HG03064 (cell line): ENCODE measurements around the gene RNF182.
"Not testable (repeated sequence)": the region's sequence is repeated elsewhere in the genome, so short reads cannot be mapped to it uniquely, and the experiment has no call there.

Experiments used
- ATAC-seq: cut with Tn5 transposase; IDR thresholded peaks from one replicate; pipeline ENCODE4 v1.9.1; 2021; ENCODE audit warnings: low read depth; ENCODE audit not compliant: unreplicated experiment

The RNF182 gene

DNA sequence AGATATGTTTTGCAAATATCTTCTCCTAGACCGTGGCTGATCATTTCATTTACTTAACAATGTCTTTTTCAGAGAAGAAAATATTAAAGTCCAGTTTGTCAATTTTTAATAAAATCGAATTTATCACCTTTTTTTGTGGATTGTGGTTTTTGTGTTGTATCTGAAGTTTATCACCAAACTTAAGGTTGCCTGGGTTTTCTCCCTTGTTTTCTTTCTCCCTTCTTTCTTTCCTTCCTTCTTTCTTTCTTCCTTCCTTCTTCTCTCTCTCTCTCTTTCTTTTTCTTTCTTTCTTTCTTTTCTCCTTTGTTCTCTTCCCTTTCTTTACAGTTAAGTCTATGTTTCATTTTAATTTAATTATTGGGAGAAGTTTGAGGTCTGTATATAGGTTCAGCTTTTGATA is 68.7 kb downstream of the RNF182 start:
- ATAC-seq, result no peak

DNA sequence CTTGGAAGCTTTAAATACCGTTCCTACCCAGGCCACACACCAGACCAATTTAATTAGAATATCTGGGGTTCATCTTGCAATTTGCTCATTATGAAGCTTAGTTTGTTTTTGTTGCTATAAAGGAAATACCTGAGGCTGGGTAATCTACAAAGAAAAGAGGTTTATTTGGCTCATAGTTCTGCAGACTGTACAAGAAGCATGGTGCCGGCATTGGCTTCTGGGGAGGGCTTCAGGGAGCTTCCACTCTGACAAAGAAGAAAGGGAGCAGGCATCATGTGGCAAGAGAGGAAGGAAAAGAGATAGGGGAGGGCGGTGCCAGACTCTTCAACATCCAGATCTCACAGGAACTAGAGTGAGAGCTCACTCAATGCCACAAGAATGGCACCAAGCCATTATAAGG is 73.6 kb downstream of the RNF182 start:
- no peak for ATAC-seq

DNA sequence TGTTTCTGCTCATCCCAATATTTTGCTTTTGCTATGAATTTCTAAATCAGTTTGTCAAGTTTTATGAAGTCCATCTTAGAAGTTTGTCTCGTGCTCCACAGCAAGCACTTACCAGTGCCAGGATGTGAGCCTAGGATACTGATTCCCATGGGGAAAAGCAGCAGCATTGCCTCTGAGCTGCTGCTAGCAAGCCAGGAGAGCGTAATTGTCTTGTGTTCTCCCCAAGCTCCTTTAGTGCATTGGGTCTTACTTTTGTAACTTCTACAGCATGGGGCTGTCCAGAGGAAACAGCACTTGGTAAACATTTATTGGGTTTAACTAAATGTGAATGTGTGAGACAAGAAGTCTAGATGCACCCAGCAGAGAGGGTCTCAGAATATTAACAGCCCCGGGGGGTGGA is 76.1 kb downstream of the RNF182 start:
- no peak for ATAC-seq

DNA sequence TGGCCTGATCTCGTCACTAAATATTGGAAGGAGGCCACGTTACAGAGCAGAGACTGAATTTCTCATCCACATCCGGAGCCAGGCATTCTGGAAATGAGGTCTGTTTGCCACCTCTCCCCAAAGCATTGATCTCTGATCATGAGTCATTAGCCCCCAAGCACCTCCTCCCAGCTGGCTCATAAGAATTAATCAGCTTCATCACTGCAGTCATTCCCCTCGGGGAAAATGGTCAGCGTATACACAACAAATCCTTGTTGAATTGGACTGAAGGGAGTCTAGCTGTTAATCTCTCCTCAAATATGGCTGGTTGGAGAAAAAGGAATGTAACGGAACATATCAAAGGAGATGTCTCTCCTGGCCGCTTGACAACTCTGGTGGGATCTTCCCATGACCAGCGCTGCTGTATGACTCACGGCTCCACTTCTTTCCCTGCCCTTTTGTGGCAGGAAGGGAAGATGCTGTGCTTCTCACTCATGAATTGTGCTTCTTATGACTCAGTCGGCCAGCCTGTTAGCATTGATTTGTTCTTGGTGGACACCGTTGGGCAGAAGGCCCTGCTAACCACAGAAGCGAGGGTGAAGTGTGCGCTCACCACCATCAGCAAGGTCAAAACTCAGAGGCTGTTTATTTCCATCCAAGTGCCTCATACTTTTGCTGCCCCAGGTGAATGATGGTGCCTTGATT is 76.7 kb downstream of the RNF182 start:
- ATAC-seq, result no peak

DNA sequence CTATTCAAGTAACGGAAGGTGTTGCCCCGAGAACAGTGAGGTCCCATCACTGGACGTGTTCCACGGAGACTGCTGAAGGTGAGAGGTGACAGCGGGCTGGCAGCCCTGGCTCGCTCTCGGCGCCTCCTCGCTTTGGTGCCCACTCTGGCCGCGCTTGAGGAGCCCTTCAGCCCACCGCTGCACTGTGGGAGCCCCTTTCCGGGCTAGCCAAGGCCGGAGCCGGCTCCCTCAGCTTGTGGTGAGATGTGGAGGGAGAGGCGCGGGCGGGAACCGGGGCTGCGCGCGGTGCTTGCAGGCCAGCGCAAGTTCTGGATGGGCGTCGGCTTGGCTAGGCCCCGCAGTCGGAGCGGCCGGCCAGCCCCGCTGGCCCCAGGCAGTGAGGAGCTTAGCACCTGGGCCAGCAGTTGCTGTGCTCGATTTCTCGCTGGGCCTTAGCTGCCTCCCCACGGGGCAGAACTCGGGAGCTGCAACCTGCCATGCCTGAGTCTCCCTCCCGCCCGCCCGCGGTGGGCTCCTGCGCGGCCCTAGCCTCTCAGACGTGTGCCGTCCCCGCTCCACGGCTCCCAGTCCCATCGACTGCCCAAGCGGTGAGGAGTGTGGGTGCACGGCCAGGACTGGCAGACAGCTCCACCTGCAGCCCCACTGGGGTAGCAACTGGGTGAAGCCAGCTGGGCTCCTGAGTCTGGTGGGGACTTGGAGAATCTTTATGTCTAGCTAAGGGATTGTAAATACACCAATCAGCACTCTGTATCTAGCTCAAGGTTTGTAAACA is 77.6 kb downstream of the RNF182 start:
- ATAC-seq, result no peak

DNA sequence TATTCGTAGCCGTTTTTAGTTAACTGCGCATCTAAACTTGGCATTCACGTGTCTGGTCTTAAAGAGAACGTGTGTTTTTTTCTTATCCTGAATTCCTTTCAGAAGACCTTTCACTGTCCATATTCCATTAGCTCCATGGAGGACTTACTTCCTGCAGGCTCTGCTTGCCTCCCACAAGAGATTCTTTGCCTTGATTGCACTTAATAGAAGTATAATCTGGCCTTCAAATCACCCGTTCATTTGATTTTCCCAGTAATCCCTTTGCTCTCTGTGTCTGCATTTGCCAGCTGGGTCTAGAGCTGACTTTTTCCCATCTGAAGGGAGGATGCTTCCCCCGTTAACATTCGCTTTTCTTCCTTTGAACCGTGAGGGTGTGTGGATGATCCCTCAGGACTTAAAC is 79.5 kb downstream of the RNF182 start:
- no peak for ATAC-seq

DNA sequence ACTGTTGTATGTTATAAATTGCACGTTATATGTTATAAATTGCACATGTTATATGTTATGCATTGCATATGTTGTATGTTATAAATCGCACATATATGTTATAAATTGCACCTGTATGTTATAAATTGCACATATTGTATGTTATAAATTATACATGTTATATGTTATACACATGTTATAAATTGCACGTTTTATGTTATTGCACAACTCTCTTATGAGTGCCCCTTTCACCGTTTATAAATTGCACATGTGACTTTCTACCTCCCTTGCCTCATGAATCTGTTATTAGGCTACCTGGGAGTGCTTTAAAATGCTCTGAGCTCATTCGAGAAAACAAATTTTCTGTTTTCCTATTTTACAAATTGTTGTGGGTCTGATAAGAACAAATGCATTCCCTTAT is 84.1 kb downstream of the RNF182 start:
- ATAC-seq, result no peak

DNA sequence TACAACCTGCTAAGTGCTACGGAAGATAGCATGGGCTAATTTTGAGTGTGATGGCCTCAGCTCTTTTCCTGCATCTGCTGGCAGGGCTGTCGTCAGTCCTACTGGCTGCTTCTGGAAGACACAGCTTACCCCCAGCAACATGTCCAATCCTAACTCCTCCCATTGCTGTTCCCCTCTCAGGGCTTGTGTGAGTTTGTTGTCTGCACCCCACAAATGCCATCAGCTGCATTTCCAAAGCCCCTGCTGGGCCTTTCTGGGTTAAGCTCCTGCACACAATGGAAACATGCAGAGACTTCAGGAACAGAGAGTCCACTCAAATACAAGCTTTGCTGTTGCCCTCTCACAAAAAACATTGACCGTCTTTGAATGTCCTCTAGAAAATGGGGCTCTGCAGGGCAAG is 84.7 kb downstream of the RNF182 start:
- ATAC-seq, result no peak

DNA sequence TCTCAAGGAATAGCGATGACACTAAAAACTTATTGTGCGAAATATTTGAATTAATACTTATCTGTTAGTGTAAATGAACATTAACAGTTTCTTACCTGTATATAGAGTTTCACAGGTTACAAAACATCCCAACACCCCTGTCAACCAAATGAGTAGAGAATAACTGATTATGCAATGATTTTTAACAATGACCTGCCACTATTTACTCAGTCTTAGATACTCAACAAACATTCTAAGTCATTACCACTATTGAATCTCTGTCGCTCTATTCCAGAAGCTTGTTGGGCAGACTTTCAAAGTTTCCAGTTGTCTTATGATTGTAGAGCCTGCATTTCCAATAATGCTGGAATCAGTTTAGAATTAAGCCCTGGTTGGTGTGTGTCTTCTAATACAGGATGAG is 85.5 kb downstream of the RNF182 start:
- ATAC-seq, result no peak

DNA sequence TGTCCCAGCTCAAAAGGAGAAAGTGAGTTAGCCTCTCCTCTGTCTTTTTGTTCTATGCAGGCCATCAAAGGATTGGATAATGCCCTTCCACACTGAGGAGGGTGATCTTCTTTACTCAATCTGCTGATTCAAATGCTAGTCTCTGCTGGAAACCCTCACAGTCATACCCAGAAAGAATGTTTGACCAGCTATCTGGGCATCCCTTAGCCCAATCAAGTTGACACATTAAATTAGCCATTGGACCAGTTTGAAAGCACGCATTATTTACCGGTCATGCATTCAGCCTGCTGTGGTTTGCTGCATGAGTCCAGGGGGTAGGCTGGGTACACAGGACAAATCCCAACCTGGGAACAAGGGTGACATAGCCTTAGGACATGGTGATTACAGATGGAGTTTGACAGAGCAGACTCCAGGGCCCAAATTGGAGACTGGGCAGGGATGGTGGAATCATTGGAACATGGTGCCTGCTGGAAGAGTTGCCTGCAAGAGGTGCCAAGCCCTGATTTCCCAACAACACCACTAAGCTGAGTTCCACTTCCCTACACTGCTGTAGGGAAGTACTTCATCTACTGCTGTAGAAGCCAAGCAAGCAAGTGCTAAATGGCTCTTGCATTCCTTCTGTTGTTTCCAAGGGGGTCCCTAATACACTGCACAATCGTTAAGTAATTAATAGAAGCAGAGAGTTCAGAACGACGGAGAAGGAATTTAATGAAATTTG is 87.7 kb downstream of the RNF182 start:
- no peak for ATAC-seq

DNA sequence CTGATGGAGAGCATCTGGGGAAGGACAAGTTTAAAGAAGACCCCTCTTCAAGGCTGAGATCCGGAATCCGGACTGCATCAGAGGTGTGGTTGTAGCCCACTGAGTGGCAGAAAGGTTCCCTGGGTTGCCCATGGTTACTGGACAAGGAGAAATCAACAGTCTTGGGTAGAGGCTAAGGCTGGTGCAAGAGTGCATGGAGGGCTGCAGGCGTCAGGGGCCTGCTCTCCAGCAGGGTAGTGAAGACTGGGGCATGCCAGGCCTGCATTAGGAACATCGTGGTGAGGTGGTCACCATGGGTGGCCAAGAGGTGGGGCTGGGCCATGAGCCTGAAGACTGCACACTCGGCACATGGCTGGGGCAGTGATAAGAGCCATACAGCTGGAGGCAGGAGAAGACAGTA is 91.2 kb downstream of the RNF182 start:
- ATAC-seq, result no peak

DNA sequence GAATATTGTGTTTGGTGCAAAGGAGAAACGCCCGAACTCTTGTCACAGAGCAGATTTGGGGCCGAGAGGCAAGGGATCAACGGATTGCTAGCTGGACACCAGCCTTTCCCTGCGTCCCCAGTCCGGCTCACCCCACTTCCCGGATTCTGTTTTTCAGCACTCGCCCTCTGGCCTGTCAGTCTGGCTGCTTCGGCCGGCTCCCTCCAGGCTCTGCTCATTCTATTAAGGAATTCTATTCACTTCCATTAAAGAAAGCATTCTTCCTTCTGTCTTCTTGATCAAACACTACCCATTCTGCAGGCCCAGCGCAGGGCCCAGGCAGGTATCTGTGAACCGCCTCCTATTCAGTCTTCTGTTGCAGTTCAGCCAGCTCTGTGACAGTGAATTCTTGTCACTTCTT is 91.7 kb downstream of the RNF182 start:
- ATAC-seq, result no peak

DNA sequence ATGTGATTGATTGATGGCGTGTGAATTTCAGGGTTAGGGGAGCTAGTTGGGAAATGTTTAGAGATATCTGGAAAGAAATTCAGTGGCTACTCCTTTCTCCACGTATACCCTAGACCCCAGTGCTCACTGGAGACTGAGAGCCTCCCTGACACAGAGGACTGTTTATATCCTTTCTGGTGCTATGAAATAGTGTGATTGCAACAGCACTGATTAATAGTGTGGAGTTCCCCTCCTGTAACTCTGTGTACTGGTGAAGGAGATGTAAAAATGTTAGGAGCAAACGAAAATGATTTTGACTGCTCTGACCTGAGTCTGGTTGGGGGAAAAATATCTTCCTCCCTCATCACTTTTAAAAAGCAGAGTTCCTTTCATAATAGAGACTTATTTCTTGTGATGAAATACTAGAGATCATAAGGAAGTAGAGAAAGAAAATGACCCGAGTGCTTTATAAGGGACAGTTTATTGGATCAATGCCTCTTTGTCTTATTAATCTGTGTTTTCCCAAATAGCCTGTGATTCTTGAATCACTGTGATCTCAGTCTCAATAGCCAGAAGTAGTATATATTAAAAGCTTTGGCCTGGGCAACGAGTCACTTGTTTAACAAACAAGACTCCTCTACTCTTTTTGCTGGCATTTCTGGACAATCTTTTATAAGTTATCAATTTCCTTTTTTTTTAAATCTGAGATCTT is 92.3 kb downstream of the RNF182 start:
- ATAC-seq, result no peak

DNA sequence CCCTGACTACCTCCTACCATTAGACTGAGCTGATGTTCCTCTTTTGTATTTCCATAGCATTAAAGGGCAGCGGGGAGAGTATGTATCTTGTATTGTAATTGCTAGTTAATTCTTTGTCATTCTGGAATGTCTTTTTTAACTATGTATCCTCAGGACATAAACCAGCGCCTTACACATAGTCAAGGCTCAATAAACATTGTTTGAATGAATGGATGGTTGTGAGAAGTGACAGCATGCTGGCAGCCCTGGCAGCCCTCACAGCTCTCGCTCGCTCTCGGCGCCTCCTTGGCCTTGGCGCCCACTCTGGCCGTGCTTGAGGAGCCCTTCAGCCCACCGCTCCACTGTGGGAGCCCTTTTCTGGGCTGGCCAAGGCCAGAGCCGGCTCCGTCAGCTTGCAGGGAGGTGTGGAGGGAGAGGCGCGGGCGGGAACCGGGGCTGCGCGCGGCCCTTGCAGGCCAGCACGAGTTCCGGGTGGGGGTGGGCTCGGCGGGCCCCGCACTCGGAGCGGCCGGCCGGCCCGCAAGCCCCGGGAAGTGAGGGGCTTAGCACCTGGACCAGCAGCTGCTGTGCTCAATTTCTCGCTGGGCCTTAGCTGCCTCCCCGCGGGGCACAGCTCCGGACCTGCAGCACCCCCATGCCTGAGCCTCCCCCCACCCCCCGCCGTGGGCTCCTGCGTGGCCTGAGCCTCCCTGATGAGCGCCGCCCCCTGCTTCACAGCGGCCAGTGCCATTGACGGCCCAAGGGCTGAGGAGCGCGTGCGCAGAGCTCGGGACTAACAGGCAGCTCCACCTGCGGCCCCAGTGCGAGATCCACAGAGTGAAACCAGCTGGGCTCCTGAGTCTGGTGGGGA is 93.1 kb downstream of the RNF182 start:
- ATAC-seq, result no peak

DNA sequence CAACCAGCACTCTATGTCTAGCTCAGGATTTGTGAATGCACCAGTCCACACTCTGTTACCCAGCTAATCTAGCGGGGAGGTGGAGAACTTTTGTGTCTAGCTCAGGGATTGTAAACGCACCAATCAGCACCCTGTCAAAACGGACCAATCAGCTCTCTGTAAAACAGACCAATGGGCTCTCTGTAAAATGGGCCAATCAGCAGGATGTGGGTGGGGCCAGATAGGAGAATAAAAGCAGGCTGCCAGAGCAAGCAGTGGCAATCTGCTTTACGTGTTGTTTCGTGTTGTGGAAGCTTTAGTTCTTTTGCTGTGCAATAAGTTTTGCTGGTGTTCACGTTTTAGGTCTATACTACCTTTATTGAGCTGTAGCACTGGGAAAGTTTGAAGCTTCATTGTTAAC is 93.8 kb downstream of the RNF182 start:
- ATAC-seq, result not testable (repeated sequence)

DNA sequence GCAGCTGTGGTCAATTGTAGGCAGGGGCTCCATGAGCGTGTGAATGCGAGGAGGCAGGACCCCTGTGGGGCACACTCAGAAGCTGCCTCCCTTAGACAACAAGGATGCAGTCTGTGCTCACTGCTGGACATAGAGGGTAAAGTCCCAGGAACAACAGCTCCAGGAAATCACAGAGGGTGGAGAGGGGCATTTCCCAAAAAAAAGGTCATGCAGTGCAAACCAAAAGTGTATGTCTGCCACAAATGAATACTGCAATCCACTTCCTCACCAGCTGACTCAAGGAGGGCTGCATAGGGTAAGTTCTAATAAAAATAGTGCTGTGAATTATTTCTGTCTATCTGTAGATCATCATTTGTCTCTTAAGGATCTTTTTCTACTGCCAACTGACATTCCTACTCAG is 95.8 kb downstream of the RNF182 start:
- no peak for ATAC-seq

DNA sequence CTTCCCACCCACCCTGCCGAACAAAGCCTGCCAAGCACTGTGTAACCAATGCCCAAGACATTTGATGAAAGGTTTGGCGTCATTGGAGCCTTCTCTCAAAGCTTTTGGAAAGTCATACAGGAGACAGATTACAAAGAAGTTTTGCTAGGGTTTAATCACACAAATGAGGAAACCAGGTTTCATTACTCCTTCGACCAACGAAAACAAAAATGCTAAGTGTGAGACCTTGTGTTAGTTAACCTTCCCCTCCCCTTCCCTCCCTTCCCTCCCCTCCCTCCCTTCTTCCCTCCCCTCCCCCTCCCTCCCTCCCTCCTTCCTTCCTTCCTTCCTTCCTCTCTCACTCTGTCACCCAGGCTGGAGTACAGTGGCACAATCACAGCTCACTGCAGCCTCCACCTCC is 96.7 kb downstream of the RNF182 start:
- no peak for ATAC-seq

DNA sequence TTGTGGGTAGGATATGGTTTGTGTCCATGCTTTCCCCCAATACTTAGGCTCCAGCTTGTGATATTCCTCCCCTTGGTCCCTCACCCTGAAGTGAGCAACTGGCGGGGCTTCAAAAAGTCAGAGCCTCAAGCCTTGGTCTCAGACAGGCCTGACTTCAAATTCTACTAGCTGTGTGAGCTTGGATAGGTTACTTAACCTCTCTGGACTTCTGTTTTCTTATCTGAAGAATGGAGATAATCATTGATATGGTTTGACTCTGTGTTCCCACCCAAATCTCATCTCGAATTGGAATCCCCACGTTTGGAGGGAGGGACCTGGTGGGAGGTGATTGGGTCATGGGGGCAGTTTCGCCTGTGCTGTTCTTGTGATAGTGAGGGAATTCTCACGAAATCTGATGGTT is 97.9 kb downstream of the RNF182 start:
- ATAC-seq, result no peak

DNA sequence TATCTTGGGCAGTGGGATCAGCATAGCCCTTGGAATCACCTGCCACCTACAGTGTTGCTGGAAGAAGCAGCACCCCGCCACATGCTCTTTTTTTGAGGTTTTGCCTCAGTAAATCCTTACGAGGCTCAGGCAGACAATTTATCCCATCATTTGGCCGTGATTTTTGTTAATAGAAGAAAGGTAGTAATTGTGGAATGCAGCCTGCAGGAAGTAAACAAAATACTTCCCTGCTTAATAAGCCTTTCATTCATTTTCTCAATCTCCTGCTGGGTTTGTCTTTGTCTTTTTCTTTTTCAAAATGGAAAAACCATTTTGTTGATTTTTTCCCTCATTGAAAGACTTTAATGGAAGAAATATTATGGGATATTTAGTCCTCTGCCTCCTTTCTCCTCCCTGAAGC is 99.1 kb downstream of the RNF182 start:
- ATAC-seq, result no peak

DNA sequence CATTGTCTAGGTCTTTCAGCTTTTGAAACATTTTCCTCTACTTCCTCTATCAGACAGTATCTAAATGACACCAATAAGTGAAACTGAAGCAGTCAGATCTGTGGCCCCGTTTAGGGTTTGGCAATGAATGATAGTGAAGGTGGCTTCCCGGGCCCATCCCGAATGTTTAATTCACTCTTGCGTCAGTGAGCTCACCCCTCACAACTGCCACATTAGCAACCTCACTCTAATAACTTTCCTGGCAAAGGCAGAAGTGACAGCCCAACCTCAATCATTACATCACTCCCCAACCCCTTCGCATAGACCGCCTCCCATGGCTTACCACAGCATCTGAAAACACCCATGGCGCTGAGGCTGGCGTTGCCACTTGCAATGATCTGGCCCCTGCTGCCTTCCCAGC is 100.4 kb downstream of the RNF182 start:
- ATAC-seq, result no peak
